ENCODE measurements around the gene EPHB1.

- TF ChIP-seq POLR2A (IDR thresholded peaks at IDR 0.05; ENCODE audit: low read depth, low read length), result no peak
- no peak for TF ChIP-seq MYC (IDR thresholded peaks at IDR 0.05; ENCODE audit: low read depth, low read length)
Observed at GRCh38 chr3:135078283-135078682, 283.2 kb downstream of the EPHB1 start.
